SK-N-SH (cell line): ENCODE measurements around the gene TTC23. TPM values are rescaled to one million over a fixed set of nuclear protein-coding genes. Genes with fewer than 3 reads are reported as not detected.

Experiments used
- CTCF ChIA-PET: fragments of 300-600, 350-600 bp; formaldehyde crosslinking; extraction: SDS; loops from one replicate; lab custom pipeline; 2021; lab: Yijun Ruan, JAX
- POLR2A ChIA-PET: fragments of 350-600 bp; sonication (Branson Sonifier 250); formaldehyde crosslinking; extraction: SDS; loops from one replicate; lab custom pipeline; 2020; ENCODE audit warnings: antibody characterized with exemption, inconsistent platforms; lab: Yijun Ruan, JAX
- DNase-seq: peaks from one replicate; pipeline ENCODE4 v3.0.0; 2012
- H2AFZ ChIP-seq: fragments of 200-600 bp; sonication (generic); 2 replicates; pipeline ENCODE4 v1.8.1; 2016; ENCODE audit warnings: antibody characterized with exemption, mild to moderate bottlenecking, low read depth
- H3F3A ChIP-seq: fragments of 200-600 bp; sonication (generic); replicated peaks from 2 replicates; pipeline ENCODE3; 2016; ENCODE audit warnings: antibody characterized with exemption, mild to moderate bottlenecking; ENCODE audit not compliant: insufficient read depth
- H3K27ac ChIP-seq, 2 experiments: fragments of 200-500 bp in 1 of 2; fragments of 200-600 bp in 1 of 2; sonication (Bioruptor generic) in 1 of 2; sonication (generic), shearing (Covaris generic) in 1 of 2; 2 replicates each; pipeline versions ENCODE4 v1.5.1 to v1.6.1; 2014 to 2016; ENCODE audit warnings: low read depth in 2 of 2, inconsistent platforms in 1 of 2, low read length in 1 of 2, mild to moderate bottlenecking in 1 of 2, mixed read lengths in 1 of 2
- H3K27me3 ChIP-seq: fragments of 200-600 bp; sonication (generic), shearing (Covaris generic); 2 replicates; pipeline ENCODE4 v1.6.1; 2016; ENCODE audit warnings: mixed run types; ENCODE audit not compliant: insufficient read depth
- H3K36me3 ChIP-seq, 2 experiments: fragments of 200-500 bp in 1 of 2; fragments of 200-600 bp in 1 of 2; sonication (Bioruptor generic) in 1 of 2; sonication (generic) in 1 of 2; replicated peaks in 1 of 2; 2 replicates each; pipeline versions ENCODE3 to v1.5.1; 2014 to 2016; ENCODE audit warnings: low read length in 1 of 2, mild to moderate bottlenecking in 1 of 2; ENCODE audit not compliant: insufficient read depth in 2 of 2, control insufficient read depth in 1 of 2
- H3K4me1 ChIP-seq, 2 experiments: fragments of 200-500 bp in 1 of 2; fragments of 200-600 bp in 1 of 2; sonication (Bioruptor generic) in 1 of 2; sonication (generic), shearing (Covaris generic) in 1 of 2; 2 replicates each; pipeline versions ENCODE4 v1.5.1 to v1.6.1; 2014 to 2016; ENCODE audit warnings: low read depth in 1 of 2, low read length in 1 of 2, mixed run types in 1 of 2; ENCODE audit not compliant: insufficient read depth in 2 of 2, control insufficient read depth in 1 of 2
- H3K4me2 ChIP-seq: fragments of 200-600 bp; sonication (generic), shearing (Covaris generic); 2 replicates; pipeline ENCODE4 v1.6.1; 2017; ENCODE audit warnings: mixed run types
- H3K4me3 ChIP-seq, 2 experiments: fragments of 200-500 bp in 1 of 2; fragments of 200-600 bp in 1 of 2; sonication (Bioruptor generic) in 1 of 2; sonication (generic), shearing (Covaris generic) in 1 of 2; 2 replicates each; pipeline versions ENCODE4 v1.5.1 to v1.8.1; 2014 to 2016; ENCODE audit warnings: low read depth in 2 of 2, inconsistent platforms in 1 of 2, low read length in 1 of 2, mild to moderate bottlenecking in 1 of 2, mixed read lengths in 1 of 2, moderate library complexity in 1 of 2
- H3K79me2 ChIP-seq: fragments of 200-600 bp; sonication (generic); 2 replicates; pipeline ENCODE4 v1.8.1; 2017; ENCODE audit warnings: mild to moderate bottlenecking; ENCODE audit not compliant: insufficient read depth
- H3K9ac ChIP-seq: fragments of 200-600 bp; sonication (generic); 2 replicates; pipeline ENCODE4 v1.6.1; 2017; ENCODE audit warnings: mixed run types
- H3K9me2 ChIP-seq: fragments of 200-600 bp; sonication (generic); 2 replicates; pipeline ENCODE4 v1.6.1; 2017; ENCODE audit warnings: mixed run types
- H3K9me3 ChIP-seq: fragments of 200-600 bp; sonication (generic); 2 replicates; pipeline ENCODE4 v1.6.1; 2017; ENCODE audit warnings: mixed run types, mild to moderate bottlenecking, moderate library complexity
- H4K20me1 ChIP-seq: fragments of 200-600 bp; sonication (generic); 2 replicates; pipeline ENCODE4 v1.6.1; 2017; ENCODE audit warnings: mild to moderate bottlenecking, mixed run types; ENCODE audit not compliant: insufficient read depth
- GABPA ChIP-seq: IDR thresholded peaks from 2 replicates; pipeline ENCODE4 v1.4.0; 2012; ENCODE audit warnings: low read depth, mild to moderate bottlenecking
- JUND ChIP-seq: IDR thresholded peaks from 2 replicates; pipeline ENCODE4 v1.4.0; 2012
- MXI1 ChIP-seq: IDR thresholded peaks from 2 replicates; pipeline ENCODE4 v1.6.1; 2012; ENCODE audit warnings: mild to moderate bottlenecking, low read depth, low read length, improper control_type of control experiment
- RCOR1 ChIP-seq: fragments of 150-350 bp; IDR thresholded peaks from 2 replicates; pipeline ENCODE4 v1.6.1; 2017; ENCODE audit warnings: antibody characterized with exemption, low read length
- RXRA ChIP-seq: IDR thresholded peaks from 2 replicates; pipeline ENCODE4 v1.4.0; 2012; ENCODE audit warnings: low read depth, mild to moderate bottlenecking, borderline replicate concordance
- TAF1 ChIP-seq: IDR thresholded peaks from 2 replicates; pipeline ENCODE4 v1.6.1; 2012; ENCODE audit warnings: low read depth, mild to moderate bottlenecking, low read length, moderate library complexity, borderline replicate concordance
- WGBS: methylation state at CpG from one replicate; pipeline ENCODE4 v1.1.6; 2017; ENCODE audit warnings: low lambda C conversion rate; 5-methylcytosine and 5-hydroxymethylcytosine counted together
- polyA plus RNA-seq, 3 experiments: library from polyadenylated mRNA; depleted of rRNA; stranded (reverse); fragments of >200 nt; gene quantifications; 2 replicates each; pipeline ENCODE4 v1.2.3, GENCODE V29; 2012
- TF ChIP-seq, protein P1 (sequence below): IDR thresholded peaks from 2 replicates; pipeline ENCODE4 v1.6.1; 2012; ENCODE audit warnings: mild to moderate bottlenecking, low read depth, low read length, moderate library complexity
- TF ChIP-seq, protein P2 (sequence below): fragments of 150-350 bp; IDR thresholded peaks from 2 replicates; pipeline ENCODE4 v1.6.1; 2016; ENCODE audit warnings: mild to moderate bottlenecking, low read depth, low read length
- TF ChIP-seq, protein P3 (sequence below): IDR thresholded peaks from 2 replicates; pipeline ENCODE4 v1.4.0; 2012; ENCODE audit warnings: low read depth, borderline replicate concordance
- TF ChIP-seq, protein P4 (sequence below): IDR thresholded peaks from 2 replicates; pipeline ENCODE4 v1.4.0; 2012; ENCODE audit warnings: low read depth

TTC23 gene
- polyA plus RNA-seq, 1 of the 3 experiments (the other 2 are of a cell fraction), result 0.79 TPM

DNA sequence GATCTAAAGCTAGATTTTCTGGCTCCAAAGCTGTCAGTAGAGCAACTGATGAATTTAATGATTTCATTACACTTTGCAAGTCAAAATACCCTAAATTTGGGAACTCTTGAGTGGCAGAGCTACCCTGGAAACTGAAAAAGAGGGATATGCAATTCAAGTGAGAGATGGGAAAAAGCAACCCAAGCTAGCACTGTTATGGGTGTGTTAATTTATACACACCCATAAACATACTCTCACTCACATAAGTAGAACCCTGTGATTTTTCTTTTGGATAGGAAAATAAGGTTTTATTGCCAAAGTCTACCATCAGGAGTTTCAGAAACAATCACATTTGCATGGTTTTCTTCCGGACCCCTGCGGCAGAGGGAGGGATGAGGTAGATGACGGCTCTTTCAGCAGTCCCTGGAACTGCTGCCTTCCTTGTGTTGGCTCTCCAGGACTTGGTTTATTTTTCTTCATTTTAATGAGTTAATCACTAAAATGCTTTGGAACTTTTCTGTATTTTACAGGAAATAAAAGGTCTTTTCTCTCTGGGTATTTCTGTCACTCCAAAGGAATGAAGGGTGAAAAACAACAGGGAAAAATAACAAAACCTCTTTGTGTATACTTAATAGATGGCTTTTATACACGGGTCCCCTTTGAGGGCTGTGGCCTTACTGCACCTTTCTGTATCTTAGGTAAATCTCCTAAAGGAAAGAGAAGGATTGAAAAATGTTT lies 63.8 kb downstream of the TTC23 start:
- Histone ChIP-seq H3K27ac (no peak overlapping the region), H3K79me2 (no peaks in the 10 kb centered on the region), H3K9me2 (no peaks in the 10 kb centered on the region), H3K4me3 (no peak overlapping the region), H3K4me2 (no peak overlapping the region), H3K27me3 (no peaks in the 10 kb centered on the region), H2AFZ (no peak overlapping the region), H3K4me1 (no peaks in the 10 kb centered on the region), H3F3A (peaks cover 11% of the 10 kb centered on the region), H4K20me1 (no peaks in the 10 kb centered on the region), H3K36me3 (no peaks in the 10 kb centered on the region), H3K9ac (no peak overlapping the region), H3K9me3 (no peaks in the 10 kb centered on the region)
- ChIA-PET POLR2A (no interaction called here), CTCF (interaction anchor here (1.4 kb wide), 1 partner anchor 85 kb away, joined by 5 read pairs; no protein-coding TSS in a partner anchor)
- 69% methylated on average over 4 of the region's 4 CpGs for WGBS
- TF ChIP-seq, protein P1, sequence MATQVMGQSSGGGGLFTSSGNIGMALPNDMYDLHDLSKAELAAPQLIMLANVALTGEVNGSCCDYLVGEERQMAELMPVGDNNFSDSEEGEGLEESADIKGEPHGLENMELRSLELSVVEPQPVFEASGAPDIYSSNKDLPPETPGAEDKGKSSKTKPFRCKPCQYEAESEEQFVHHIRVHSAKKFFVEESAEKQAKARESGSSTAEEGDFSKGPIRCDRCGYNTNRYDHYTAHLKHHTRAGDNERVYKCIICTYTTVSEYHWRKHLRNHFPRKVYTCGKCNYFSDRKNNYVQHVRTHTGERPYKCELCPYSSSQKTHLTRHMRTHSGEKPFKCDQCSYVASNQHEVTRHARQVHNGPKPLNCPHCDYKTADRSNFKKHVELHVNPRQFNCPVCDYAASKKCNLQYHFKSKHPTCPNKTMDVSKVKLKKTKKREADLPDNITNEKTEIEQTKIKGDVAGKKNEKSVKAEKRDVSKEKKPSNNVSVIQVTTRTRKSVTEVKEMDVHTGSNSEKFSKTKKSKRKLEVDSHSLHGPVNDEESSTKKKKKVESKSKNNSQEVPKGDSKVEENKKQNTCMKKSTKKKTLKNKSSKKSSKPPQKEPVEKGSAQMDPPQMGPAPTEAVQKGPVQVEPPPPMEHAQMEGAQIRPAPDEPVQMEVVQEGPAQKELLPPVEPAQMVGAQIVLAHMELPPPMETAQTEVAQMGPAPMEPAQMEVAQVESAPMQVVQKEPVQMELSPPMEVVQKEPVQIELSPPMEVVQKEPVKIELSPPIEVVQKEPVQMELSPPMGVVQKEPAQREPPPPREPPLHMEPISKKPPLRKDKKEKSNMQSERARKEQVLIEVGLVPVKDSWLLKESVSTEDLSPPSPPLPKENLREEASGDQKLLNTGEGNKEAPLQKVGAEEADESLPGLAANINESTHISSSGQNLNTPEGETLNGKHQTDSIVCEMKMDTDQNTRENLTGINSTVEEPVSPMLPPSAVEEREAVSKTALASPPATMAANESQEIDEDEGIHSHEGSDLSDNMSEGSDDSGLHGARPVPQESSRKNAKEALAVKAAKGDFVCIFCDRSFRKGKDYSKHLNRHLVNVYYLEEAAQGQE, result no peak
- TF ChIP-seq, protein P2, sequence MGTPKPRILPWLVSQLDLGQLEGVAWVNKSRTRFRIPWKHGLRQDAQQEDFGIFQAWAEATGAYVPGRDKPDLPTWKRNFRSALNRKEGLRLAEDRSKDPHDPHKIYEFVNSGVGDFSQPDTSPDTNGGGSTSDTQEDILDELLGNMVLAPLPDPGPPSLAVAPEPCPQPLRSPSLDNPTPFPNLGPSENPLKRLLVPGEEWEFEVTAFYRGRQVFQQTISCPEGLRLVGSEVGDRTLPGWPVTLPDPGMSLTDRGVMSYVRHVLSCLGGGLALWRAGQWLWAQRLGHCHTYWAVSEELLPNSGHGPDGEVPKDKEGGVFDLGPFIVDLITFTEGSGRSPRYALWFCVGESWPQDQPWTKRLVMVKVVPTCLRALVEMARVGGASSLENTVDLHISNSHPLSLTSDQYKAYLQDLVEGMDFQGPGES, result no peak
- TF ChIP-seq, protein P3, sequence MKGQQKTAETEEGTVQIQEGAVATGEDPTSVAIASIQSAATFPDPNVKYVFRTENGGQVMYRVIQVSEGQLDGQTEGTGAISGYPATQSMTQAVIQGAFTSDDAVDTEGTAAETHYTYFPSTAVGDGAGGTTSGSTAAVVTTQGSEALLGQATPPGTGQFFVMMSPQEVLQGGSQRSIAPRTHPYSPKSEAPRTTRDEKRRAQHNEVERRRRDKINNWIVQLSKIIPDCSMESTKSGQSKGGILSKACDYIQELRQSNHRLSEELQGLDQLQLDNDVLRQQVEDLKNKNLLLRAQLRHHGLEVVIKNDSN, result no peak
- TF ChIP-seq JUND, result no peak
- TF ChIP-seq RXRA, result no peak
- no peak for TF ChIP-seq TAF1
- TF ChIP-seq GABPA, result no peak
- TF ChIP-seq, protein P4, sequence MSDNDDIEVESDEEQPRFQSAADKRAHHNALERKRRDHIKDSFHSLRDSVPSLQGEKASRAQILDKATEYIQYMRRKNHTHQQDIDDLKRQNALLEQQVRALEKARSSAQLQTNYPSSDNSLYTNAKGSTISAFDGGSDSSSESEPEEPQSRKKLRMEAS, result no peak
- no peak for TF ChIP-seq MXI1
- no peak for TF ChIP-seq RCOR1
- no peak for DNase-seq
